Activated CD8-positive, alpha-beta memory T cell treated with anti-CD3 and anti-CD28 coated beads, Interleukin-2, amount 50 U/mL, for 1 hour (primary cell): ENCODE measurements around the gene COL6A5.
"Not testable (repeated sequence)": the region's sequence is repeated elsewhere in the genome, so short reads cannot be mapped to it uniquely, and the experiment has no call there.

Source experiments
- DNase-seq: peaks from one replicate; pipeline ENCODE4 v3.0.0-alpha.2; 2020; ENCODE audit errors: extremely low read depth

COL6A5 gene

DNA sequence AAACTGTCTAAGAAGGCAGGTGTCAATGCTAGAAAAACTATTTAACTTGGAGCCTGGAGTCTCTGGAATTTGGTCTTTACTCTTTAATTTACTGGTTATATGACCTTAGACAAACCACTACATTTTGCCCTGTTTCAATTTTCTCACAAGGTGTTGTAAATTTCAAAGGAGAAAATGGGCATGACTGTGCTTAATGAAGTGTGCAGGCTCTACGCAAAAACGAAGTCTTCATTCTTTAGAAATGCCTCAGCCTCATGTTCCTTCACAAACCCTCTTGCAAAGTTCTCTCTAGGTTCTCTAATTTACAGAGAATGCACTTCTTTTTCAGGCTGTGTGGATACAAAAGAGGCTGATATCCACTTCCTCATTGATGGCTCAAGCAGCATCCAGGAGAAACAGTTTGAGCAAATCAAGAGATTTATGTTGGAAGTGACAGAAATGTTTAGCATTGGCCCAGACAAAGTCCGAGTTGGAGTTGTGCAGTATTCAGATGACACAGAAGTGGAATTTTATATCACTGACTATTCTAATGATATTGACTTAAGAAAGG, 39.1 kb downstream of the COL6A5 start:
- DNase-seq, result no peak

DNA sequence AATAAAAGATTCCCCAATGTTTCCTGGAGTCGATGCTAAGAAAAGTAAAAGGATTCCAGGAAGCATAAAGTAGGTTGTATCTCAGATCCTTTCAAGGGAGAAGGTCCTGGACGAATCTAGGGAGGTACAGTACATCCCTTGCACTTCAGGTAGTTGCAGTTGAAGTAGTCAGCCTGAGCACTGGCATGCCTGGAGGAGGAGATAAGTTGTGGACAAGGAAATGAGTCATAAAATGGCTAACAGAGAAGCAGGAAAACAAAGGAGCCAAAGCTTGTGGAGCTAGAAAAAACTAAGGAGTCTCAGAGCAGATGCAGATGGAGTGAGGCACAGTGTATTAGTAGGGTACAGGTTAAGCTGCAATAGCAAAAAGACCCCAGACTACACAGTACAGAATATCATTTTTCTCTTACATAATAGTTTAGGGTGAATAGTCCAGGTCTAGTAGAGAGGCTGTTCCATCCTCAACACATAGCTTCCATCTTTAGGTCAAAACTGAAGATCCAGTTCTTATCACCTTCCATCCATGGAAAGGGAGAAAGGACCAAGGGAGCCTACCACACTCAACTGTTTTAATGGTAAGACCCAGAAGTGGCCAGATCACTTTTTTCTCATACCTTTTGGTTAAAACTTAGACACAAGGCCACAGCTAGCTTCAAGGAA, 41.3 kb downstream of the COL6A5 start:
- DNase-seq, result no peak

DNA sequence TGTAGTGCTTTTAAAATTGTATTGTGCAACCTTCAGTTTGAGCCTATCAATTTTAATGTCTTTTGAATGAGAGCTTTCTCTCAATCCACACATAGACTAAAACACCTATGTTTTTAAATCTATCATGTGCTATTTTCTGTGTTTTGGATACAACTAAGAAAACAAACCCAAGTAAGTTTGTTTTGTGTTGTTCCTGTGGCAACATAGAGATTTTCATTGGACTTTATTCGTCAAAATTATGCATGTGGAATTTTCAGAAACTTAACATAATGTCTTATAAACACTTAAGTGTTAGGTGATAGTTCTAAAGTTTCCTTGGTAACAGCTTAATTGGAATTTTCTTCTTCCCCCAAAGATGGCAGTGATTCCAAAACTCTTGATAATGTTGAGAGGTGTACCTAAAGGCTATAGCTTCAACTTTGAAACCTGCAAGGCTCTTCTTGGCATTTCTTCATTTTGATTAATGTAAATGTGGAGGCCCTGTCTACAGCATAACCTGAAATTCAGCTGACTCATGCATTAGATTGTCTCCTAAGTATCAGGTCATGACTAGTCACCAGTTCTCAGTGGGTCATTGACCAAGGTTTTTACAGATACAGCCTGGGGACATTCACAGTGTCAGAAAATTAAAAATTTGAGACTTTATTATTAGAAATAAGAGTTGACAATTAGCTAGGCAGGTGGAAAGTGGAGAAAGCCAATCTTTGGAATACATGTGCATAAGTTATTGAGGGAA, 44.4 kb downstream of the COL6A5 start:
- no peak for DNase-seq

DNA sequence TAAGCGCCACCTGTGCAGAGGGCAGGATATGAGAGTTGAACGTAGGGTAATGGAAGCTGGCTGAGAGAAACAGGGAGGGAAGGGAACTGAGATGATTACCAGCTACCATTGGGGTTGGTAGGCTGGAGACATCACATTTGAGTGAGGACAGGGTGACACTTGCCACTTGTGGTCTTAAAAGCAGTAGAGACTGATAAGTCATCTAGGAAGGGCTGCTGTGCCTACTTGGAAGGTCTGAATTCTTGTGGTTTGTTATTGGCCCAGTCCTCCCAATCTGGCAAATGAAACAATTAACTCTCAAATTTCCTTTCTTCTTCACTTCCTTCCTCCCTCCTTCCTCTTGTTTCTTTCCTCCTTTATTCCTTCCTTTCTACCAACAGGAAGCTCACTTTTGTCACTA, 46.8 kb downstream of the COL6A5 start:
- DNase-seq, result no peak

DNA sequence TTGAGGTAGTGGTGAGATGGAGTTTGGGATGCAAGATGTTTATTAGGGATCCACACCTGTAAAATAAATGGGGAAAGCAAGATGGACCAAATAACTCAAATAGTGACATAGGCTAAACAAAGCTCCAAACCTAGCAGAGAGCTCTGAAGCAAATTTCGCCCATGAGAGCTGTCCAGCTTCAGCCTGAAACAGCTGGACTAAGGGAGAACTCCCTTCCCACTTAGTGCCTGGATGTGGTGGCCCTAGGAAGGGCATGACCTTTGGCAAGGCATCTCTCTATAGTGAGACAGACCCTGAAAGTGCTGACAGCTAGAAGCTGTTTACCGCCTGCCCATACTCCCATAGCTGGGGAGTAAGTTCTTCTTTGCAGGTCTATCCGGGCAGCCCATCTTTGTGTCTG, 48.1 kb downstream of the COL6A5 start:
- DNase-seq, result no peak

DNA sequence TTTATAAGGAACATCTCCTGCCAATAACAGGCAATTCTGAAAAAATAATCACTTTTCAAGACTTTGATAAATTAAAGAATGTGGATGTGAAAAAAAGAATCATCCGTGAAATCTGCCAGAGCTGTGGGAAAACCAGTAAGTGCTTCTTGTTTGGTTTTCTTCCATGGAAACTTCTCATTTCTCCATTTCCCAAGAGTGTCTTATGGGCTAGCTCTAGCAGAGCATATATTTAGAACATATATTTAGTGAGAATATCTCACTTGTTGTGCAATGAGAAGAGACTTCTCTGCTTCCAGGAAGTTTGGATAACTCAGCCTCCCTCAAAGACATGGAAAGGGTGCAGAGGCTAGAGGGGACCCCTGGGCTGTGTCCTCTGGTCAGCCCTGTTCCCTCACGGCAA, 49.9 kb downstream of the COL6A5 start:
- no peak for DNase-seq

DNA sequence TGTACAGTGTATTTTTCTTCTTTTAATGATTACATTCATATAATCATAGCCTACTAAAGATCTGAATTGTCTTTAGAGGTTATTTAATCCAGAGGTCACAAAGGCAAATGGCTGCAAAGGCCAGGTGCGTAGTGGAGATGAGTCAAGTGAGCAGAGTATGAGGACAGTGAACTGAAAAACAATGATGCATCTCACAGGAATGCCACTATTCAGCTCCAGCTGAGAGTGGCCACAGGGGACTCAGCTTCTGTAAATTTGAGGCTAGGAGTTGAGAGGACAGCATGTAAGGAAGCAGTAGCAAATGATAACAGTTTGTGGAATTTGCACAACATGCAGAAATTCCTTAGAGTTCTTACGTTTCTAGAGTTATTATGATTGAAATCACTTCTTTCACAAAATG, 50.4 kb downstream of the COL6A5 start:
- DNase-seq, result no peak

DNA sequence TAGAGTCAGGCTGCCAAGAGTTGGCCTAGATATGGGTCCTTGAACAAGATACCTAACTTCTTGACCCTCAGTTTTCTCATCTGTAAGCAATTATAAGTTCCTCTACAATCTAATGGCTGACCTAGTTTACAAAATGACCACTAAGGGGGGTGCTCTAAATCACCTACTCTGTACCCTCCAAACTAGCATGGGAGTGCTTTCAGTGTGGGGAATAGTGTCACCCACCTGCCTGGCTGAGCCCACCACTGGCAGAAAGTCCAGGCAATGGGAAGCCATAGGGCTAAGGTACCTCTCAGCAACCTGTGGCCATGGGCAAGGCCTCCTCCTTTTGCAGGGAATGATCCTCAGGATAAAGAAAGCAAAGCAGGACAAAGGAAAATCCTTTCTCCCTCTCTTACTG, 58.9 kb downstream of the COL6A5 start:
- DNase-seq, result no peak

DNA sequence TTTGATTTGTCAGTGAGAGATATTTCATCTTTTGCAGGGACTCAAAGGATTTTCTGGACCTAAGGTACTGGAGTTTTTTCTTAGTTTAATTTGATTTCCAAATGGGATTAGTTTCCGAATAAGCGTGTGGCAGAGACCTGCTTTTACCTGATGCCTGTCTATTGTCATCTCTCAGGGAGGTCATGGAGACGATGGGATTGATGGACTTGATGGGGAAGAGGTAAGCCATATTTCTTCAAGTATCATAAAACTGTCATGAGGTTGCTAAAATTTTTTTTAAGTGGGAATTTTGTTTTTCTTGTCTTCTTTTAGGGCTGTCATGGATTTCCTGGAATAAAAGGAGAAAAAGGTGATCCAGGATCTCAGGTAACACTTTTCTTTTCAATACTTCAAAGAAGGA, 60.5 kb downstream of the COL6A5 start:
- DNase-seq, result no peak

DNA sequence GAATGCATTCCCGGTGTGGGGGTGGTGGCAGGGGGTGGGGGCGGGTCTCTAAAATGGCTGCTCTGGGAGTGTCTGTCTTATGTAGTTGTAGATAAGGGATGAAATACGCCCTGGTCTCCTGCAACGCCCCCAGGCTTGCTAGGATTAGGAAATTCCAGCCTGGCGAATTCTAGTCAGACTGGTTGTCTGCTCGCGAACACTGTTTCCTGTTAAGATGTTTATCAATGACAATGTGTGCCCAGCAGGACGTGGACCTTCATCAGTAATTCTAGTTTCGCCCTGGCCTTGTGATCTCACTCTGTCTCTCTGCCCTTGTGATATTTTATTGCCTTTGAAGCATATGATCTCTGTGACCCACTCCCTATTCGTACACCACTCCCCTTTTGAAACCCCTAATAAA, 62.8 kb downstream of the COL6A5 start:
- not testable (repeated sequence) for DNase-seq

DNA sequence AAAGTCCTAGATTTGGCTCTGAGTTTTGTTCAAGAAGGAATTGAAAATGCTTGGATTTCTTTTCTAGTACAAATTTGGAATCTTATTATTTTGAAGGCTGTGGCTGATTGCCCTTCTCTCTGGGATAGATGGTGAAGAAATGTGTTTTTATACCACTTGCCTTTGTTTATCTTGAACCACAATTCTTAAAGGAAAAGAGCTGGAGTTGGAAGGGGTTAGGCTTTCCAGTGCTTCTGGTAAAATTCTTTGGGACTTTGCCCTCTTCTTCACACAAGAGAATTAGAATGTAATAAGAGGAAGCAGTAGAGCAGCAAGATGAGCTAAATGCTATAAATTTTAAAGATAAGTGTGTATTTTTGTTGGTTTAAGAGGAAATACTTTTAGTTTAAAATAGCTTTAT, 65.8 kb downstream of the COL6A5 start:
- no peak for DNase-seq

DNA sequence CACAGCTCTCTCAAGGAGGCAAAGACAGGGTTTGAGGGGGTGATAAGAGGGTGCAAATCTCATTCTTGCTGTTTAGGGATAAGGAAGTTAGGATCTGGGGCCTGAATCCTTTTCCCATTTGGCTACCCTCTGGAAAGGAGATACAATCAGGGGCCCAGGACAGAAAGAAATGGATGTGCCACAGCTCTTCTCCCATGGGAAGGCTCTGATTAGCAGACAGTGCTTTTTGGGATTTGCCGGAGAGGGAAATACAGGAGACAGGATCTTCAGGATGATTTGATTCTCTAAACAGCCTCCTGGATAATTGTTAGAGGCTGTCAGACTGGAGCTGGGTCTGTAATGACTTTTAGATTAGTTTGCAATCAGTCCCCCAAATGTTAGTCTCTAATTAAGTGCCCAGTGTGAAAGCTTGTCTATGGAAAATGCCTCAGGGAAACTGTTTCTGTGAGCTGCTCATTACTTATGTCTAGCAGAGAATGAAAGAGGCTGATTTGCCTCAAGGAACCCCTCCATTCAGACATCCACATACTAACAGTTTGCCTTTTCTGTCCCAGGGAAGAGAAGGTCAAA, 67.6 kb downstream of the COL6A5 start:
- no peak for DNase-seq

DNA sequence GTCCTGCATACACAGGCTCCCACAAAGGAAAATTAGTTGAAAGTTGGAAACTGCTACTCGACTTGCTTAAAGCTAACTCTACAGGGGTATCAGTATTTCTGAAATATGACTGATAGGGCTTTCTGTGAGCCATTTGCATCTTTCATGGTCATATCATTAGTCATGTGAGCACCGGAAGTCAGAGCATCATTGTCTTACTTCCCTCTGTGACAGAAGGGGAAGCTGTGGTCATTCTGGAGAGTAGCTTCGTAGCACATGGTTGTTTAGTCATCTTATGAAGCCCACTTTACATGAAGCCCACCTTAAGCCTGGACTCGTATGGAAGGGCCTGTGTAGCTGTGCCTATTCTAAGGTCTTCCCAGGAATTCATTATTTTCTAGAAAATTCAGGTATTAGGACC, 69.0 kb downstream of the COL6A5 start:
- no peak for DNase-seq

DNA sequence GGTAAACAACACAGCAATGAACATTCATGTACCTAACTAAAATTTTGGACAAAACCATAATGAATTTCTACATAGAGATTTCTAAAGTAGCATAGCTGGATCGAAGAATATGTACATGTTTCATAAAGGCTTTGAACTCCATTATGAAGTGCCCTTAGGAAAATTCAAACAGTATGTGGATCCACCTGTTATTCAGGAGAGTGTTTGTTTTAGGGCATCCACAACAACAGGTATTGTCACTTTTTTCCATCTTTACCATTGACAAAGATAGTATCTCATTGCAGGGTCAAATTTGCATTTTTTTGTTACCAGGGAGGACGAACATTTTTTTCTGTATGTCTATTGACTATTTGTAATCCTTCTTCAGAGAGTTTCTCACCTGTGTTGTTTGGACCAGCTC, 75.0 kb downstream of the COL6A5 start:
- no peak for DNase-seq

DNA sequence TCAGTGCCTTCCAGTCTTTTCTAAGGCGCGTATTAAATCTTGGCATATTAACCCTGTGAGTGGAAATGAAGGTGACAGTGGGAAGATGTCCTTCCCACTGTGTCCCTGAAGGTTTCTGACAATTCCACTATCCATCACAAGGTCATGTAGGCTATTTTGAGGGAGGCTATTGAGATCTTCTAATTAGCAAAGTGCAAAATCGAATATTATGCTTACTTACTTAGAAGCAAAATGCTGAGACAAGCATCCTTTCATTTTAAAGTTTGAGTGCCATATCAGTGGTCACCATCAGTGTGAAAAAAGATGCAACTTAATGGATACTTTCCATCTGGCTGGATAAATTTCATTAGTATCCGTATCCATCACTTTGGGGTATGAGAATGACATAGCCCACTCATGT, 77.6 kb downstream of the COL6A5 start:
- no peak for DNase-seq

DNA sequence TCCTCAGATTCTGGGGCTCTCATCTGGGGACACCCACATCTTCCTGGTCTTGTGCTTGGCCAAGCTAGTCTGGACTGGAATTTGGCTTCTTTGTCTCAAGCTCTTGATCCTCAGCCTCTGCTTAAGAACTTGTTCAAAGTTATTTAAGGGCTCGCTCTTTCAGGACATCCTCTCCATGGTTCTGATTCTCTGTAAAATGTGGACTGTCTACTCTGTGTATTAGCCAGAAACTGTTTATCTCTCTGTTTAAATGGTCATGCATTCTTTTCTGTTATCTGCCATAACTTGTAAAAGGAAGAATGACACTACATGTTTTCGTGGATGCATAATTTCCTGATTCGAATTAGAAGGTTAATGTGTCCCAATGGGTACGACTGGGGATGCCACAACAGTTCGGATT, 79.4 kb downstream of the COL6A5 start:
- DNase-seq, result no peak

DNA sequence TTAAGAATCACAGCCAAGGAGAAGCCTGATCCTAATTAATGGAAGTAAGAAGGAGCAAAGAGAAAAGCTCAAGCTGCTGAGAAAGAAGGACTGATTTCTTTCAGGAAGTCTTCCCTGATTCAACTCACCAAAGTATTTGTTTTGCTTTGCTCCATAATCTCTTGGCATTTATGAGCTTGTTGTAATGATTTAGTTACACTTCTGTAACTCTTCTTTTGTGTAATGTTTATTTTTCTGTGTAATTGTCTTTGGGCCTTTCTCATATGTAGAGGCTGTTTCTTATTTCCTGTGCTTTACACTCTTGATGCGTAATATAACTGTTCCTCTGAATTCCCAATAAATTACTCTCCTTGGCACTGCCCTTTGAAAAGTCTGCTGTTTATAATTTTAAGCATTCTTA, 80.0 kb downstream of the COL6A5 start:
- DNase-seq, result no peak

DNA sequence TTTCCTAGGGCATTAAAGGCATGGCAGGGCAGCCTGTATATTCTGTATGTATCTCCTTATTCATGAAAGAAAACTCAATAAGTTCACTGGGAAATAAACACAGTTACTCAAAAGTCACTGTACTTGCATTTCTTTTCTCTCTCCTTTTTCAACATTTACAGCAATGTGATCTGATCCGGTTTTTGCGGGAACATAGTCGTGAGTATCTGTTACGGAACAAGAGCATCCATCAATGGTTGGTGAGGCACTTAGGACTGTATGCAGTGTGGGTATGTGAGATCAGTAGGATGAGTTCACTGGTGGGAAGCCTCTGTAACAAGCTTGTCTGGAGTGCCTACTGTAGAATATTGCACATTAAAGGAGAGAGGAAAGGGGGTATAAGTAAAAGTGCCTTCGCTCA, 80.7 kb downstream of the COL6A5 start:
- no peak for DNase-seq

DNA sequence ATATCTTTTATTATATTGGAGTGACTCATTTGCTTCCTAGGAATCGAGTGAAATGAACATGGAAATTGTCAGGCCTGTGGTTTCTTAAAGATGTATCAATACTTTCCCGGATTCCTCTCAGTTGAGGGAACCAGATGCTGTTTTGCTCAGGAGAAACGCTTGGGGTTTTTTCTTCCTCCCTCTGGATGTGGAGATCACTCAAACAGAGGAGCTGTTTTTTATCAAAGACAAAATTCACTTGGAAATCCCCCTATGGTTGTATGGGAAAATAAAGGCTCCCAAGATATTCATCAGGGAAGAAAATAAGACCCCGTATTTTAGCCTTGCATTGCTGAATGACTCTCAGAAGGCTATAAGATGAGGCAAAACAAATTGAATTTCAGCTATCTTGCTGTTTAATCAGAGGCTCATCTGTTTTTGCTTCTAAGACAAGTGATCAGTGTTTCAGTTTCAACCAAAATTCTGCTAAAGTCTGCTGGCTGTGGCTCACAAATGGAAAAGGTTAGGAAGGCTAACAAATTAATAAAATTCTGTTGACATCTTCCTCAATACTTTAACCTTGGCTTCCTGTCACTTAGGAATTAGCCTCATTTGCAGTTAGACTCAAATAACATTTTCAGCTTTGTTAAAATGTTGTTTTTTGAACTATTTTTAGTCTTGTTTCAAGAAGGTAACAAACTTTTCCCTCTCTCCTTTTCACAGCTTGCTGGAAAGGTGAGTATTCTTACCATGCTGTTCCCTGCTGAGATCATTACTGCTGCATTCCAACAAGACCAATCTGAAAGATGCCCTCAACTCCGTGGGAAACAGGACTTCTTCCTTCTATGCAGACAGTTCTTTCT, 83.6 kb downstream of the COL6A5 start:
- no peak for DNase-seq

DNA sequence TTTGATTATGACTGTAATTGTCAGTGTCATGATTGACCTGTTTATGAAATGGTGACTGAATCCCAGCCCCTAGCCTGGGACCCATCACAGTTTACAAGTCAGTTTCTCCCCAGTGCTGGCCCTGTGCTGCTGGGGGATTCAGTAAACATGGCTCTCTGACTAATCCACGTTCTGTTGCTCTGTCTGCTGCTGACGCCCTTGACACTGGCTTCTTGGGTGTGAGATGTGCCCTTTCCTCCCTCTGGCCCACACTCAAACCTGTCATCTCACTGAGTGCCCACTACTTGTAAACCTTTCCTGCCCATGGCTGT, 84.2 kb downstream of the COL6A5 start:
- no peak for DNase-seq

DNA sequence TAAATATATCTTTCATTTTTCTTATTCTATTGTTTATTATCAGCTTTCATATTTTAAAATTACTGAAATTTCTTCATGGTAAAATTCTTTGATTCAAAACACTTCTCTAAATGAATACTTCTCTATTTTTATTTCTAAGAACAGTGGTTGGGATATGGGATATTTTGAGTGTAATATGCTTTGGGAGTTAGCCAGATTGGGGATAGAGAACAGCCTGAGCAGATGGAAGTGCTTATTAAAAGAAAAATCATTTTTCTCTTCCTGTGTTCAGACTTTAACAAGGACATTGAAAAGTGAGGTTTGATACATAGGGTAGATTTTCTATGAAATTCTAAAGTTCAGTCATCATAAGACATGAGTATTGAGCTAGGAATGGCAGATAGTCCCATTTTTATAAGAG, 84.8 kb downstream of the COL6A5 start:
- DNase-seq, result no peak

DNA sequence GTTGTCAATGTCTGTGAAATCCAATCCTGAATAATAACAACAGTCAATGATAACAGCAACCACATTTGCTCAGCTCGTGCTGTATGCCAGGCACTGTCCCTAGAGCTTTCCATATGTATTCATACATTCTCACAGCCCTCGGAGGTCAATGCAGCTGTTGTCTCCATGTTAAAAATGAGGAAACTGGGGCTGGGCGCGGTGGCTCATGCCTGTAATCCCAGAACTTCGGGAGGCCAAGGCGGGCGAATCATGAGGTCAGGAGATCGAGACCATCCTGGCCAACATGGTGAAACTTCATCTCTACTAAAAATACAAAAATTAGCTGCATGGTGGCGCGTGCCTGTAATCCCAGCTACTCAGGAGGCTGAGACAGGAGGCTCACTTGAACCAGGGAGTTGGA, 86.6 kb downstream of the COL6A5 start:
- DNase-seq, result not testable (repeated sequence)
